ENCODE results near the gene SMURF1. TPM values are rescaled to one million over a fixed set of nuclear protein-coding genes. Genes with fewer than 3 reads are reported as not detected.

Gene SMURF1
- total RNA-seq (2022; extraction: Qiagen RNA extraction; ENCODE audit: low read depth): 24.1 to 30.3 TPM (median 25.8 TPM) in 5 replicates

DNA sequence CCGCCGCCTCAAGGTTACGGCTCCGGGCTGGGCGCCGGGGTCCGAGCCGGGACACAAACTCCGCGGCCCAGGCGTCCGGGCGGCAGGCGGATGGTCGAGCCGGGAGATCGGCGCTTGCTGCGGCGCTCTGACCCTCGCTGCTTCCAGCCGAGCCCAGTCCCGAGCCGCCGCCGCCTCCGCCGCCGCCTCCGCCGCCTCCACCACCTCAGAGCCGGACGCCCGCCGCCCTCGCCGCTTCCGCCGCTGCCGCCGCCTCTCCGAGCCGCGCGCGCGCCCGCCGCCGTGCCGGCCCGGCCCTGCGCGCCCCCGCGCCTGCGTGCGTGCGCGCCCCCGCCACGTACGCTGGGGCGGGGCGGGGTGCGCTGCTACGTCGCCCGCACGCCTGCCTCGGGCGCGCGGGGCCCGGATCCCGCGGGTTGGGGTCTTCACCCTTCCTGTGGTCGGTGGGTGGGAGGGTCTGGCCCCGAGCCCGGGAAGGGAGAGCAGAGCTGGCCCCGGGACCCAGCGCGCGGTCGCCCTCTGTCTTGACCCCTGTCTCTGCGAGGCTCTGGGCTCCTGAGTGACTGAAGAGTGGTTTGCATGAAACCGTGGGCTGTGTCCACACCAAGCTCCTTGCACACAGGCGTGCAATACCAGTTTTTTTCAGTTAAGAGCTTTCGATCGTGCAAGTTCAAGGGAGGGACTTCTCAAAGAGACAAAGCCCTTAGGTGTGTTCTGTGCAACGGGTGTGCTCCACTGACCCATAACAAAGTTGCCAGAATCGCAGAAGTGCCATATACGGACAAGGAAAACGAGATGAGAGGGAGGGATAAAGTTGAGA, at the start of gene SMURF1:
Gene SMURF1 (minus strand): TSS at position 256 of the 820 bp plus-strand sequence. CDS start 328 bp downstream, outside the sequence.

Other genes starting within 250 kb of the SMURF1 start
- 0.97 to 1.7 TPM (median 1.2 TPM) in 5 replicates for gene KPNA7, start 64.0 kb upstream of the SMURF1 start, total RNA-seq (2022; extraction: Qiagen RNA extraction; ENCODE audit: low read depth)
- 0.64 to 1.0 TPM (median 0.84 TPM) in 5 replicates for gene MYH16, start 128.7 kb upstream of the SMURF1 start, total RNA-seq (2022; extraction: Qiagen RNA extraction; ENCODE audit: low read depth)
- 133 to 146 TPM (median 136 TPM) in 5 replicates for gene ARPC1A, start 181.8 kb upstream of the SMURF1 start, total RNA-seq (2022; extraction: Qiagen RNA extraction; ENCODE audit: low read depth)
- gene ARPC1B, start 230.6 kb upstream of the SMURF1 start, total RNA-seq (2022; extraction: Qiagen RNA extraction; ENCODE audit: low read depth): 267 to 303 TPM (median 287 TPM) in 5 replicates